Measurements from ENCODE around the gene CBR4. TPM values are rescaled to one million over a fixed set of nuclear protein-coding genes. Genes with fewer than 3 reads are reported as not detected.
A peak's percentile ranks its signal among the peaks of the same experiment; 100 is the strongest.

Gene CBR4
- total RNA-seq, 4 donors from 2014 or later = 13.4 to 19.4 (median 16.3) TPM

DNA sequence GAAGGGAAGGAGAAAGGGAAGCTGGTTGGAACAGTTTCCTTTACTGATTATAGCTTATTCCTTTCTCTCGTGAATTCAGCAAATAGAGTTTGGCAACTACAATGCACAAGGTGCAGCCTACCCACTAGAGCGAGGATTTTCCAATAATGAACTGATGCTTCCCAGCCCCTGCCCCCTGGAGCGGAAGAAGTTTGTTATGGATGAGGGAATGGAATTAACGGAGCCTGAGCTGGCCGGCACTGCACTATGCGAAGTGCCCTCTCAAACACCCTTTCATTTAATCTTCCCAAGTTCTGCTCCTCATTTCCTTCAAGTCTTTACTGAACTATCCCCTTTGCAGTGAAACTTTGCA lies 42.5 kb upstream of the CBR4 start:
- Histone ChIP-seq H3K9me3 (no peaks in the 10 kb centered on the region), H3K27me3 (no peaks in the 10 kb centered on the region), H3K27ac (no peak overlapping the region), H3K4me3 (no peak overlapping the region), H3K4me1 (no peaks in the 10 kb centered on the region), H3K36me3 (no peaks in the 10 kb centered on the region)
- TF ChIP-seq POLR2A (IDR thresholded peaks at IDR 0.05) = no peak
- TF ChIP-seq, protein P1, sequence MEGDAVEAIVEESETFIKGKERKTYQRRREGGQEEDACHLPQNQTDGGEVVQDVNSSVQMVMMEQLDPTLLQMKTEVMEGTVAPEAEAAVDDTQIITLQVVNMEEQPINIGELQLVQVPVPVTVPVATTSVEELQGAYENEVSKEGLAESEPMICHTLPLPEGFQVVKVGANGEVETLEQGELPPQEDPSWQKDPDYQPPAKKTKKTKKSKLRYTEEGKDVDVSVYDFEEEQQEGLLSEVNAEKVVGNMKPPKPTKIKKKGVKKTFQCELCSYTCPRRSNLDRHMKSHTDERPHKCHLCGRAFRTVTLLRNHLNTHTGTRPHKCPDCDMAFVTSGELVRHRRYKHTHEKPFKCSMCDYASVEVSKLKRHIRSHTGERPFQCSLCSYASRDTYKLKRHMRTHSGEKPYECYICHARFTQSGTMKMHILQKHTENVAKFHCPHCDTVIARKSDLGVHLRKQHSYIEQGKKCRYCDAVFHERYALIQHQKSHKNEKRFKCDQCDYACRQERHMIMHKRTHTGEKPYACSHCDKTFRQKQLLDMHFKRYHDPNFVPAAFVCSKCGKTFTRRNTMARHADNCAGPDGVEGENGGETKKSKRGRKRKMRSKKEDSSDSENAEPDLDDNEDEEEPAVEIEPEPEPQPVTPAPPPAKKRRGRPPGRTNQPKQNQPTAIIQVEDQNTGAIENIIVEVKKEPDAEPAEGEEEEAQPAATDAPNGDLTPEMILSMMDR (IDR thresholded peaks at IDR 0.05) = no peak
- DNase-seq = no peak
- 78 to 83% methylated on average over 6 of the region's 6 CpGs for WGBS, 2 donors
- intact Hi-C loops (cut with DNase I) = no loop called here

DNA sequence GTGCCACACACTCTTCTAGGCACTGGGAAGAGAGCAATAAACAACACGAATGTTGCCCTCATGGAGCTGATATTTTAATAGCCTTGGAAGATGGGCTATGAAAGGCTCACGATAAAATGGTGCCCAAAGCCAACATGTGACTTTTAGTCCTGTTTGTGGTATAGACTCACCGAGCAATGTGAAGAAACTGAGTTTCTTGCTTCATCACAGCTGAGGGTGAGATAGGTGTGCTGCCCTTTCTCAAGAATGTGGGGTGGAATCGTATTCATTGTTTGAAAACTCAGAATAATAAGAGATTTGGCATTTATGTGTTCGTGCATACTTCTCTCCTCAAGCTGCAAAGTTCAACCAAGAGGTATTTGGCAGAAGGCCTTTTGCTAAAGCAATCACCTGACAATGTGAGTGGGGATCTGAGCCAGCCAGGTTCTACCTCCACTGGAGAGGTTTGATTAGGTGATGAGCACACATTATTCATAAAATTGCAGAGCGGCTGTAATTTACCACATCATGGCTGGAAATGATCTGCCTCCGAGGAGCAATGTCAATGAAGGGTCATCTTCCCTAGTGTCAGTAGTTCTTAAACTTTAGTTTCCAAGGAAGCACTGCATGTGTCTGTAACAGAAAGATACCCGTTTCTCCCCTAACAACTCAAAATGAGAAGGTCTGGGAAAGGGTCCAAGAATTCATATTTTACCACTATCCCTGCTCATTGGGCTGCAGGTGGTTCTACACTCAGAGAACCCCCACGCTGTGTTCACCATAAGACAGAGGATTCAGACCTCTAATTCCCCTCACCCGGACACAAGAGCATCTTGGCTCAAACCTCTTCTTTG lies 41.9 kb upstream of the CBR4 start:
- peak overlapping the region in 1 of 4 donors; percentile 1 for H3K27ac ChIP-seq
- TF ChIP-seq, protein P1 (IDR thresholded peaks at IDR 0.05) = no peak
- TF ChIP-seq POLR2A (IDR thresholded peaks at IDR 0.05) = no peak
- intact Hi-C loops (cut with DNase I) = no loop called here
- H3K4me1 ChIP-seq = no peaks in the 10 kb centered on the region
- no peaks in the 10 kb centered on the region for H3K36me3 ChIP-seq
- 54 to 66% methylated on average over 10 of the region's 10 CpGs for WGBS, 2 donors
- no peak overlapping the region for H3K4me3 ChIP-seq
- DNase-seq = no peak
- no peaks in the 10 kb centered on the region for H3K9me3 ChIP-seq
- H3K27me3 ChIP-seq = no peaks in the 10 kb centered on the region

GRCh38 chr4:169050881-169051760 lies 41.1 kb upstream of the CBR4 start:
- H3K36me3 ChIP-seq = no peaks in the 10 kb centered on the region
- no peak for DNase-seq
- no peaks in the 10 kb centered on the region for H3K4me1 ChIP-seq
- no peaks in the 10 kb centered on the region for H3K27me3 ChIP-seq
- intact Hi-C loops (cut with DNase I) = no loop called here
- TF ChIP-seq POLR2A (IDR thresholded peaks at IDR 0.05) = no peak
- TF ChIP-seq, protein P1 (IDR thresholded peaks at IDR 0.05) = no peak
- H3K4me3 ChIP-seq = no peak overlapping the region
- WGBS, 2 donors = 84 to 85% methylated on average over 8 to 9 of the region's 9 CpGs
- H3K27ac ChIP-seq = peak overlapping the region in 3 of 4 donors; percentile 1 to 33 (median 2)
- no peaks in the 10 kb centered on the region for H3K9me3 ChIP-seq

DNA sequence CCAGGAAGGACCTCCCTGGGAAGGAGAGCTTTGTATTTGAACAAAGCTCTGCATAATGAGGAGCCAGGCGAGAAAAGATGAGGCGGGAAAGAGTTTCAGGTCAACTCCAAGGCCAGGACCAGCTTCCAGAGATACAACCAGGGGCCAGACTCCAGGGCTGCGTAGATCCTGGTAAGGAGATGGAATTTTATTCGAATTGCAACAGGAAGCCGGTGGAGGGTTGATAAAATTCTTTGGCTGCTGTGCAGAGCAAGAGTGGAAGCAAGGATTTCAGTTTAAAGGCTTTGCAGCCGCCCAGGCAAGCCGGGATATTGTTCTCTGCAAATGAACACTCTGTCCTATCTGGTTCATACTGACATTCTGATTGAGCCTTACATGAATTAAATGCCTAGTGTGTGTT lies 40.2 kb upstream of the CBR4 start:
- Histone ChIP-seq H3K27ac (no peak overlapping the region), H3K27me3 (no peaks in the 10 kb centered on the region), H3K4me3 (no peak overlapping the region), H3K4me1 (no peaks in the 10 kb centered on the region), H3K36me3 (no peaks in the 10 kb centered on the region), H3K9me3 (no peaks in the 10 kb centered on the region)
- no peak for TF ChIP-seq POLR2A (IDR thresholded peaks at IDR 0.05)
- TF ChIP-seq, protein P1 (IDR thresholded peaks at IDR 0.05) = no peak
- intact Hi-C loops (cut with DNase I) = no loop called here
- no peak for DNase-seq
- WGBS, 2 donors = 69 to 70% methylated on average over 7 of the region's 7 CpGs

DNA sequence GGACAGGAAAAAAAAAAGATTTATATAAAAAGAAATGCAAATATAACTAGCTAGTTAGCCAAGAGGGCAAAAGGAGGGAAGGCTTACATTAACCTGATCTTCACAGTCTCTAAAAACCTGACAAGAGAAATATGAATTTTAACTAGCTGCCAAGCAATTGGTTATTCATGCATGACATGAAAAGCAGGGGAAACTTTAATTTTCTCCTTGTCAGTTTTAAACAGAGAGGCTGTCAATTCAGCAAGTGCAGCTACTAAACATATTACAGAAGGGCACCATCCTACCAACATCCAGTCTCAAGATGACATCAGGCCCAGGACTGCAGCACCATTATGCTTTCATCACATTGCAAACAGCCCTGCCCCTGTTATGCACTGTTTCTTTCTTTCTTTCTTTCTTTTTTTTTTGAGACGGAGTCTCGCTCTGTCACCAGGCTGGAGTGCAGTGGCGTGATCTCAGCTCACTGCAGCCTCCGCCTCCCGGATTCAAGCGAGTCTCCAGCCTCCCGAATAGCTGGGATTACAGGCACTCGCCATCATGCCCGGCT lies 38.9 kb upstream of the CBR4 start:
- Histone ChIP-seq H3K27me3 (no peaks in the 10 kb centered on the region), H3K27ac (no peak overlapping the region), H3K9me3 (no peaks in the 10 kb centered on the region), H3K4me3 (no peak overlapping the region), H3K4me1 (no peaks in the 10 kb centered on the region), H3K36me3 (no peaks in the 10 kb centered on the region)
- intact Hi-C loops (cut with DNase I) = no loop called here
- DNase-seq = no peak
- TF ChIP-seq, protein P1 (IDR thresholded peaks at IDR 0.05) = no peak
- TF ChIP-seq POLR2A (IDR thresholded peaks at IDR 0.05) = no peak
- WGBS, 2 donors = 89 to 95% methylated on average over 7 to 9 of the region's 9 CpGs
